ENCODE data around the gene TRIM24. TPM values are rescaled to one million over a fixed set of nuclear protein-coding genes. Genes with fewer than 3 reads are reported as not detected.
"Not testable (repeated sequence)": the region's sequence is repeated elsewhere in the genome, so short reads cannot be mapped to it uniquely, and the experiment has no call there.

The TRIM24 gene
- total and polyA plus RNA-seq, 2 donors from 2014 or later: 7.6 to 16.8 TPM

DNA sequence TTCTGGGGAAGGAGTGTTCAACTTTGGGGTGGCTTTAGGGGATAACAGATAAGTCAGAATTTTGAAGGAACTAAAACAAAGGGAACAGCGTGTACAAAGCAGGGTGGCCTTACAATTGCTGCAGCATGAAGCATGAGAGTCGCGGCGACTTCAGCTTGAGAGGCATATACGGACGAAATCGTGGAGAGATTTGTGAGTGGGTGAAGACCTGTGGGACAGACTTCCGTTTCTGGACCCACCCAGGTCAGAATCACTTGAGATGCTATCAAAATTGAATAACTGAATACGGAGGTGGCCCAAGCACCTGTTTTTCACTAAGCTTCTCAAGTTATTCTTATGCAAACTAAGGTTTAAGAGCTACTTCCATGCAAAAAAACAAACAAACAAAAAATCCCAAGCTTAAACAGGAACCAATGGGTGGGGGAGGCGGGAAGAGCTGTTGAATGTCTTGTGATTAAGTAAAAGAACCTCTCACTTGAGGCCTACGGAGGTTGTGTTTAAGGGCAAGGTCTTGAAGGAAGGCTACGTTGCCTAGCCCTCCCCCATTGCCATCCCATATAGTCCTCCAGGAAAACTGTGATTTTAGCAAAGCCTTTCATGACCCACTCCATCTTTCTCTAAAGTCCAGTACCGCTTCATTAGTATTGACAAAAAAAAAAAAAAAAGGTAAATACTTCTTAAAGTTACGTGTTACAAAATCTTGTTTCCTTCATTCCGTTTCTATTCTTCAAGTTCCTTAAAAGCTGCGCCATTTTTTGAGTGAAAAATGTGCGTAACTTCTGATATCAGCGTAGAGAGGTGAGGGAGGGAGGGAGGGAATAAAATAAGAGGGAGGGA is 1.3 kb upstream of the TRIM24 start:
- TF ChIP-seq, protein P1, sequence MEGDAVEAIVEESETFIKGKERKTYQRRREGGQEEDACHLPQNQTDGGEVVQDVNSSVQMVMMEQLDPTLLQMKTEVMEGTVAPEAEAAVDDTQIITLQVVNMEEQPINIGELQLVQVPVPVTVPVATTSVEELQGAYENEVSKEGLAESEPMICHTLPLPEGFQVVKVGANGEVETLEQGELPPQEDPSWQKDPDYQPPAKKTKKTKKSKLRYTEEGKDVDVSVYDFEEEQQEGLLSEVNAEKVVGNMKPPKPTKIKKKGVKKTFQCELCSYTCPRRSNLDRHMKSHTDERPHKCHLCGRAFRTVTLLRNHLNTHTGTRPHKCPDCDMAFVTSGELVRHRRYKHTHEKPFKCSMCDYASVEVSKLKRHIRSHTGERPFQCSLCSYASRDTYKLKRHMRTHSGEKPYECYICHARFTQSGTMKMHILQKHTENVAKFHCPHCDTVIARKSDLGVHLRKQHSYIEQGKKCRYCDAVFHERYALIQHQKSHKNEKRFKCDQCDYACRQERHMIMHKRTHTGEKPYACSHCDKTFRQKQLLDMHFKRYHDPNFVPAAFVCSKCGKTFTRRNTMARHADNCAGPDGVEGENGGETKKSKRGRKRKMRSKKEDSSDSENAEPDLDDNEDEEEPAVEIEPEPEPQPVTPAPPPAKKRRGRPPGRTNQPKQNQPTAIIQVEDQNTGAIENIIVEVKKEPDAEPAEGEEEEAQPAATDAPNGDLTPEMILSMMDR (IDR thresholded peaks at IDR 0.05; ENCODE audit: borderline replicate concordance, extremely low read depth, insufficient read depth): no peak
- FAIRE-seq (no peak), DNase-seq (no peak)
- no peaks in the 10 kb centered on the region for H3K9me3 ChIP-seq (ENCODE audit: control insufficient read depth in 2 of 3, insufficient read depth in 1 of 3, low read length in 3 of 3)
- no peaks in the 10 kb centered on the region for H3K36me3 ChIP-seq (ENCODE audit: control insufficient read depth in 2 of 3, insufficient read depth in 3 of 3, low read length in 3 of 3)
- intact Hi-C loops (cut with DNase I): no loop called here
- H3K9ac ChIP-seq (ENCODE audit: low read length in 3 of 3): no peak overlapping the region
- H3K4me1 ChIP-seq (ENCODE audit: control insufficient read depth in 2 of 3, insufficient read depth in 2 of 3, low read depth in 1 of 3, low read length in 3 of 3): peaks cover 0 to 4% (median 0%) of the 10 kb centered on the region in 3 donors
- no peak overlapping the region for H3K27ac ChIP-seq (ENCODE audit: low read depth in 2 of 2, low read length in 2 of 2)
- H3K4me3 ChIP-seq (ENCODE audit: low read length in 3 of 3): no peak overlapping the region
- H3K27me3 ChIP-seq (ENCODE audit: control insufficient read depth, insufficient read depth, low read length): no peaks in the 10 kb centered on the region

DNA sequence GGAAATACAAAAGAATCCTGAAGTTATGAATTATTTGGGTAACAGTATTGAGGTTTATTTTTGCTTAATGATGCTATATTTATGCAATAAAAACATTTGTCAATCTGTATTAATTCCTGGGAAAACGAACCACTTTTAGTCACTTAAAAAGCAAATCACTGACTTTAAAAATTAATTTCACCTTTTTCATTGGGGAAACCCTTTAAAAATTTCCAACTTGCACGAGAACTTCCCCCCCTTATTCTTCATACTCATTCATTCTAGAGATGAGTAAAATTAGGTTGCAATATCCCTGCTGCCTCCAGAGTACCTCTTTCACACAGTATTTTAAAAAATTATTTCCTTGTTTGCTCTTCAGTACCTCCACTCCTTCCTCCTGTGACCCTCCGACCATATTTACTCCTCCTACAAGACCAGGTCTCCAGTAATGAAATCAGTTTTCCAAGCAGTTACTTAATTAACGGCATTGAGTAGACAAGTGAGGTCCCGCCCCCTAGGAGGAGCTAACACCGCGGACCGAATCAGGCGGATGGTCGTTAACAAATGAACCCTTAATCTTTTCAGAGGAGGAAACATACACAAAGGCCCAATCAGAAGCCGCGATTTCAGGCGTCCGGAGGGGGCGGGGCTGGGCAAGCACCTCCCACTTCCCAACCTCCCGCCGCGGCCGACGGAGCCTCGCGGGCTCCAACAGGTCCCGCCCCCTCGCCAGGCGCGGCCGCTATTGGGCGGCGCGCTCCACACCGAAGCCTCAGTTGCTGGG is 465 bp upstream of the TRIM24 start:
- TF ChIP-seq, protein P1 (IDR thresholded peaks at IDR 0.05; ENCODE audit: borderline replicate concordance, extremely low read depth, insufficient read depth): no peak
- intact Hi-C loops (cut with DNase I): no loop called here
- no peaks in the 10 kb centered on the region for H3K27me3 ChIP-seq (ENCODE audit: control insufficient read depth, insufficient read depth, low read length)
- FAIRE-seq (peak; percentile 94), DNase-seq (peak in 3 of 5 donors; percentile 99)
- H3K4me1 ChIP-seq (ENCODE audit: control insufficient read depth in 2 of 3, insufficient read depth in 2 of 3, low read depth in 1 of 3, low read length in 3 of 3): peaks cover 0 to 4% (median 0%) of the 10 kb centered on the region in 3 donors
- H3K27ac ChIP-seq (ENCODE audit: low read depth in 2 of 2, low read length in 2 of 2): no peak overlapping the region
- H3K9me3 ChIP-seq (ENCODE audit: control insufficient read depth in 2 of 3, insufficient read depth in 1 of 3, low read length in 3 of 3): no peaks in the 10 kb centered on the region
- H3K9ac ChIP-seq (ENCODE audit: low read length in 3 of 3): peak overlapping the region in 1 of 3 donors; percentile 46
- H3K4me3 ChIP-seq (ENCODE audit: low read length in 3 of 3): peak overlapping the region; percentile 47 to 75 (median 74)
- H3K36me3 ChIP-seq (ENCODE audit: control insufficient read depth in 2 of 3, insufficient read depth in 3 of 3, low read length in 3 of 3): no peaks in the 10 kb centered on the region

DNA sequence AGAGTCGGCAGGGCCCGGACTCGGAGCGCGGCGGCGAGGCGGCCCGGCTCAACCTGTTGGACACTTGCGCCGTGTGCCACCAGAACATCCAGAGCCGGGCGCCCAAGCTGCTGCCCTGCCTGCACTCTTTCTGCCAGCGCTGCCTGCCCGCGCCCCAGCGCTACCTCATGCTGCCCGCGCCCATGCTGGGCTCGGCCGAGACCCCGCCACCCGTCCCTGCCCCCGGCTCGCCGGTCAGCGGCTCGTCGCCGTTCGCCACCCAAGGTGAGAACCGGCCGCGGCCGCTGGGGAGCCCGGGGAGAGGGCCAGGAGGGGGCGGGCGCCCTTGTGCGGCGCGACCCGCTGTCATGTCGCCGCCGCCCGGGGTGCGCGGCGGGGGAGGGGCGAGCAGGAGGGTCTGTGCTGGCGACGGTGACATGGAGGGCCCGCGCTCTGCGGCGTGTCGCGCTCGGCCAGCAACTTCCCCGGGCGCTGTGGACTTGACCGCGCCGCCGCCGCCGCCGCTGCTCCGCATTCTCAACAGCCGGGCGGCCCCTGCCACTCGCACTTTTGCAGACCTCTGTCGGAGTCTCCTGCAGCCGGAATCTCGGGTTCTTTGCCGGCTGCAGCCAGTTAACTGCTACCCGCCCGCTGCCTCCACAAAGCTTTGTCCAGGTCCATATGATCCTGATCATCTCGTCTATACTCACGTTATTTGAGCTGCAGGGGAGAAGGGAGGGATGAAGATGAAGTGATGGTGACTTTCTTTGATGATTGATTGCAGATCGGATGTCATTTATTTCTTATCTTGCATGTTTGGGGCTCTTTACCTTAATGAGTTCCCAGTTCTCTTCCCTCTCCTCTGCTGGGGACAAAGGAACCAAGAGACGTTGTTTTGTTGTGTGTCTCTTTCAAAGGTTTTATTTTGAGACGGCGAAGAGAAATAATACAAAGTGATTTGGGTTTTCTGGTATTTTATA is 869 bp downstream of the TRIM24 start:
- Histone ChIP-seq H3K9me3 (ENCODE audit: control insufficient read depth in 2 of 3, insufficient read depth in 1 of 3, low read length in 3 of 3) (no peaks in the 10 kb centered on the region), H3K27me3 (ENCODE audit: control insufficient read depth, insufficient read depth, low read length) (no peaks in the 10 kb centered on the region), H3K36me3 (ENCODE audit: control insufficient read depth in 2 of 3, insufficient read depth in 3 of 3, low read length in 3 of 3) (no peaks in the 10 kb centered on the region), H3K27ac (ENCODE audit: low read depth in 2 of 2, low read length in 2 of 2) (peak overlapping the region; percentile 86 to 93), H3K4me1 (ENCODE audit: control insufficient read depth in 2 of 3, insufficient read depth in 2 of 3, low read depth in 1 of 3, low read length in 3 of 3) (peaks cover 0 to 4% (median 0%) of the 10 kb centered on the region in 3 donors), H3K9ac (ENCODE audit: low read length in 3 of 3) (peak overlapping the region; percentile 60 to 86 (median 84)), H3K4me3 (ENCODE audit: low read length in 3 of 3) (peak overlapping the region; percentile 83 to 99 (median 94))
- DNase-seq (peak; percentile 77 to 88 (median 86)), FAIRE-seq (no peak)
- TF ChIP-seq, protein P1 (IDR thresholded peaks at IDR 0.05; ENCODE audit: borderline replicate concordance, extremely low read depth, insufficient read depth): no peak
- intact Hi-C loops (cut with DNase I): no loop called here

DNA sequence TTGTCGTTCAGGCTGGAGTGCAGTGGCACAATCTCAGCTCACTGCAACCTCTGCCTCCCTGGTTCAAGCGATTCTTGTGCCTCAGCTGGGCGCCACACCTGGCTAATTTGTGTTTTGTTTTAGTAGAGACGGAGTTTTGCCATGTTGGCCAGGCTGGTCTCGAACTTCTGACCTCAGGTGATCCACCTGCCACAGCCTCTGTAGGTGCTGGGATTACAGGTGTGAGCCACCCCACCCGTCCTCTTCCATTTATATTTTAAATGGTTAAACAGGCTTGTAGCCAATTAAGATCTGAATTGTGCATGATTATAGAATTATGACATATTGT is 3.2 kb downstream of the TRIM24 start:
- DNase-seq; FAIRE-seq; H3K9ac ChIP-seq (ENCODE audit: low read length in 3 of 3); H3K27me3 ChIP-seq (ENCODE audit: control insufficient read depth, insufficient read depth, low read length); intact Hi-C loops (cut with DNase I); H3K4me1 ChIP-seq (ENCODE audit: control insufficient read depth in 2 of 3, insufficient read depth in 2 of 3, low read depth in 1 of 3, low read length in 3 of 3); H3K9me3 ChIP-seq (ENCODE audit: control insufficient read depth in 2 of 3, insufficient read depth in 1 of 3, low read length in 3 of 3); H3K36me3 ChIP-seq (ENCODE audit: control insufficient read depth in 2 of 3, insufficient read depth in 3 of 3, low read length in 3 of 3); H3K4me3 ChIP-seq (ENCODE audit: low read length in 3 of 3); H3K27ac ChIP-seq (ENCODE audit: low read depth in 2 of 2, low read length in 2 of 2): not testable (repeated sequence)

All from kidney (tissue), 14 donors.